ENCODE measurements around the gene AADACL4. TPM values are rescaled to one million over a fixed set of nuclear protein-coding genes. Genes with fewer than 3 reads are reported as not detected.
"Not testable (repeated sequence)": the region's sequence is repeated elsewhere in the genome, so short reads cannot be mapped to it uniquely, and the experiment has no call there.

The AADACL4 gene
- polyA plus RNA-seq, 2 donors = not detected

- Histone ChIP-seq H3K27me3 (ENCODE audit: control insufficient read depth in 1 of 2, insufficient read depth in 2 of 2, low read length in 2 of 2) (no peaks in the 10 kb centered on the region), H3K9me3 (ENCODE audit: control insufficient read depth in 2 of 2, insufficient read depth in 1 of 2, low read depth in 1 of 2, low read length in 1 of 2) (no peaks in the 10 kb centered on the region), H3K4me1 (ENCODE audit: control insufficient read depth in 2 of 2, insufficient read depth in 2 of 2, low read length in 1 of 2) (no peaks in the 10 kb centered on the region), H3K36me3 (ENCODE audit: control insufficient read depth in 2 of 2, insufficient read depth in 2 of 2, low read length in 1 of 2) (no peaks in the 10 kb centered on the region), H3K27ac (ENCODE audit: low read depth in 2 of 2, low read length in 1 of 2) (no peak overlapping the region), H3K4me3 (ENCODE audit: low read depth in 1 of 2, low read length in 2 of 2) (no peak overlapping the region)
- WGBS, 2 donors = 66 to 80% methylated on average over 1 of the region's 1 CpG
Observed at GRCh38 chr1:12712076-12712475, 68.2 kb downstream of the AADACL4 start.

DNA sequence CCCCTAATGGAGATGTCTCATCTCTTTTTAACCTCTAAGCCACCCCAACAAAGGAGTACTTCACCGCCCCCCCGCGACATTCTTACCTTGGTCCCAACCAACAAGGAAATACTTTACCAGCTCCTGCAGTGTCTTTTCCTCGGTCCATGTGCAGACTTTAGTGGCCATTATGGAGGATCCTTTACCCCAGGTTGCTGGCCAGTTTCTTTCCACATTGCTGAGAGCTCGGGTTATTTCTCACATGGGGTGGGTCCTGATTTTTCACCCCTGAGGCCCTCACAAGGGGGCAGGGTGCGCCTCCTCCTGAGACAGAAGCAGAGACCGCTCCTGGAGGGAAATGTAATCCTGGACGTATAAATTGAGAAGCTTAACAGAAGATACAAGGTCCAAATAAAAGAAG lies 69.0 kb downstream of the AADACL4 start:
- Histone ChIP-seq H3K27ac (ENCODE audit: low read depth in 2 of 2, low read length in 1 of 2) (no peak overlapping the region), H3K27me3 (ENCODE audit: control insufficient read depth in 1 of 2, insufficient read depth in 2 of 2, low read length in 2 of 2) (no peaks in the 10 kb centered on the region), H3K4me3 (ENCODE audit: low read depth in 1 of 2, low read length in 2 of 2) (no peak overlapping the region), H3K4me1 (ENCODE audit: control insufficient read depth in 2 of 2, insufficient read depth in 2 of 2, low read length in 1 of 2) (no peaks in the 10 kb centered on the region), H3K9me3 (ENCODE audit: control insufficient read depth in 2 of 2, insufficient read depth in 1 of 2, low read depth in 1 of 2, low read length in 1 of 2) (no peaks in the 10 kb centered on the region), H3K36me3 (ENCODE audit: control insufficient read depth in 2 of 2, insufficient read depth in 2 of 2, low read length in 1 of 2) (no peaks in the 10 kb centered on the region)
- 87% methylated on average over 8 of the region's 8 CpGs for WGBS, 2 donors

GRCh38 chr1:12713651-12714050 lies 69.8 kb downstream of the AADACL4 start:
- 72 to 78% methylated on average over 5 of the region's 5 CpGs for WGBS, 2 donors
- H3K27me3 ChIP-seq (ENCODE audit: control insufficient read depth in 1 of 2, insufficient read depth in 2 of 2, low read length in 2 of 2); H3K4me3 ChIP-seq (ENCODE audit: low read depth in 1 of 2, low read length in 2 of 2); H3K9me3 ChIP-seq (ENCODE audit: control insufficient read depth in 2 of 2, insufficient read depth in 1 of 2, low read depth in 1 of 2, low read length in 1 of 2); H3K36me3 ChIP-seq (ENCODE audit: control insufficient read depth in 2 of 2, insufficient read depth in 2 of 2, low read length in 1 of 2); H3K27ac ChIP-seq (ENCODE audit: low read depth in 2 of 2, low read length in 1 of 2); H3K4me1 ChIP-seq (ENCODE audit: control insufficient read depth in 2 of 2, insufficient read depth in 2 of 2, low read length in 1 of 2): not testable (repeated sequence)

GRCh38 chr1:12714710-12715475 lies 71.0 kb downstream of the AADACL4 start:
- Histone ChIP-seq H3K27me3 (ENCODE audit: control insufficient read depth in 1 of 2, insufficient read depth in 2 of 2, low read length in 2 of 2) (no peaks in the 10 kb centered on the region), H3K36me3 (ENCODE audit: control insufficient read depth in 2 of 2, insufficient read depth in 2 of 2, low read length in 1 of 2) (no peaks in the 10 kb centered on the region), H3K27ac (ENCODE audit: low read depth in 2 of 2, low read length in 1 of 2) (no peak overlapping the region), H3K4me1 (ENCODE audit: control insufficient read depth in 2 of 2, insufficient read depth in 2 of 2, low read length in 1 of 2) (no peaks in the 10 kb centered on the region), H3K9me3 (ENCODE audit: control insufficient read depth in 2 of 2, insufficient read depth in 1 of 2, low read depth in 1 of 2, low read length in 1 of 2) (no peaks in the 10 kb centered on the region), H3K4me3 (ENCODE audit: low read depth in 1 of 2, low read length in 2 of 2) (no peak overlapping the region)
- WGBS, 2 donors = 77 to 80% methylated on average over 3 of the region's 3 CpGs

DNA sequence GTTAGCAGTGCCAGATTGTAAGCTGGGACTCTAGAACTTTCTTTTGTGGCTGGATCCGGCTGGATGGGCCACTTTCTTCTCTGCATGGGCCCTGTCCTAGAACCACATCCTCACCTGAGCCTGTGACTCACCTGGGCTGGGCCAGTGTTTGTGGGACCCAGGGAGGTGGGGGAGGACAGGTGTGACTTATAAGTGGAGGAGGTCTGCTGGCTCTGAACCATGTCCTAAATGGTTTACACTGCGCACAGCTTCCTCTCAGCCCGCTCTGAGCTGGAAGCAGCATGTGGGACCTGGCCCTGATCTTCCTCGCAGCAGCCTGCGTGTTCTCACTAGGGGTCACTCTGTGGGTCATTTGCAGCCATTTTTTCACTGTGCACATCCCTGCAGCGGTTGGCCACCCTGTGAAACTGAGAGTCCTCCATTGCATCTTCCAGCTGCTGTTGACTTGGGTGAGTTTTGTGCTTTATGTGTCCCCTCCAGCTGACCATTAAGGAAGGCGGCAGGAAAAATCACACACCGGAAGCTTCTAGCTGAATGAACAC lies 72.1 kb downstream of the AADACL4 start, which contains the start of gene AADACL3:
Gene AADACL3, plus strand, starts transcription at position 215 of the 542 bp plus-strand sequence. Its CDS starts 67 bp downstream, at position 282.
- H3K36me3 ChIP-seq (ENCODE audit: control insufficient read depth in 2 of 2, insufficient read depth in 2 of 2, low read length in 1 of 2) = no peaks in the 10 kb centered on the region
- no peak within 1 kb of the TSS for H3K4me3 ChIP-seq (ENCODE audit: low read depth in 1 of 2, low read length in 2 of 2)
- H3K27ac ChIP-seq (ENCODE audit: low read depth in 2 of 2, low read length in 1 of 2) = no peak within 1 kb of the TSS
- WGBS, 2 donors = 76 to 81% methylated on average over 8 of the region's 8 CpGs
- H3K9me3 ChIP-seq (ENCODE audit: control insufficient read depth in 2 of 2, insufficient read depth in 1 of 2, low read depth in 1 of 2, low read length in 1 of 2) = no peaks in the 10 kb centered on the region
- no peaks in the 10 kb centered on the region for H3K27me3 ChIP-seq (ENCODE audit: control insufficient read depth in 1 of 2, insufficient read depth in 2 of 2, low read length in 2 of 2)
- no peaks in the 10 kb centered on the region for H3K4me1 ChIP-seq (ENCODE audit: control insufficient read depth in 2 of 2, insufficient read depth in 2 of 2, low read length in 1 of 2)

Other genes starting within 250 kb of the AADACL4 start
- 10 to 100 TPM; 73.1 to 83.7 TPM for gene DHRS3, start 25.9 kb upstream of the AADACL4 start, polyA plus RNA-seq
- gene AADACL3, start 72.0 kb downstream of the AADACL4 start, polyA plus RNA-seq = not detected
- not detected for gene CFAP107, start 102.1 kb downstream of the AADACL4 start, polyA plus RNA-seq
- not detected for gene PRAMEF12, start 129.7 kb downstream of the AADACL4 start, polyA plus RNA-seq
- gene PRAMEF1, start 147.3 kb downstream of the AADACL4 start, polyA plus RNA-seq = not detected
- not detected for gene PRAMEF11, start 187.3 kb downstream of the AADACL4 start, polyA plus RNA-seq
- not detected for gene HNRNPCL1, start 204.6 kb downstream of the AADACL4 start, polyA plus RNA-seq
- not detected for gene PRAMEF2, start 213.0 kb downstream of the AADACL4 start, polyA plus RNA-seq
- gene PRAMEF4, start 242.1 kb downstream of the AADACL4 start, polyA plus RNA-seq = not detected

All from esophagus (tissue), 2 donors.